Measurements from ENCODE around the gene BAZ2A.

DNA sequence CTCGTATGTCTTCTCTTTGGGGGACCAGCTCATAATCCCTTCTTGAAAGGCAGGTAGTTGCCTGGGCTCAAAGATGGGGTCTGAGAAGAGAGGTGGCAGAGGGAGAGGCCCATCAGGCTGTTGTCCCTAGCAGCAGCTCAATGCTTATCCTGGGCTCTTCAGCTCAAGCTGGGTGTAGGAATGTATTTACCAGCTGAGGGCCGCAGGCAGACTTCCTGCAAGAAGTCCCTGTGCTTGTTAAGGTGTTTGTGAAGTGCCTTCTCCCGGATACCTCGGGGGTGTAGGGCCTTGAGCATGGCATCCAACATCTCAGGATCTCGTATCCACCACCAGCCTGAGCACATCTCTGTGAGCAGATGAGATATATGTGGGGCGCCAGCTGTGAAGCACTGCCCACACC, 29.4 kb downstream of the BAZ2A start:
- TF ChIP-seq POLR2AphosphoS5 (IDR thresholded peaks at IDR 0.05) (no peak), POLR2A (IDR thresholded peaks at IDR 0.05) (no peak), EP300 (IDR thresholded peaks at IDR 0.05) (no peak)
- TF ChIP-seq, protein P1, sequence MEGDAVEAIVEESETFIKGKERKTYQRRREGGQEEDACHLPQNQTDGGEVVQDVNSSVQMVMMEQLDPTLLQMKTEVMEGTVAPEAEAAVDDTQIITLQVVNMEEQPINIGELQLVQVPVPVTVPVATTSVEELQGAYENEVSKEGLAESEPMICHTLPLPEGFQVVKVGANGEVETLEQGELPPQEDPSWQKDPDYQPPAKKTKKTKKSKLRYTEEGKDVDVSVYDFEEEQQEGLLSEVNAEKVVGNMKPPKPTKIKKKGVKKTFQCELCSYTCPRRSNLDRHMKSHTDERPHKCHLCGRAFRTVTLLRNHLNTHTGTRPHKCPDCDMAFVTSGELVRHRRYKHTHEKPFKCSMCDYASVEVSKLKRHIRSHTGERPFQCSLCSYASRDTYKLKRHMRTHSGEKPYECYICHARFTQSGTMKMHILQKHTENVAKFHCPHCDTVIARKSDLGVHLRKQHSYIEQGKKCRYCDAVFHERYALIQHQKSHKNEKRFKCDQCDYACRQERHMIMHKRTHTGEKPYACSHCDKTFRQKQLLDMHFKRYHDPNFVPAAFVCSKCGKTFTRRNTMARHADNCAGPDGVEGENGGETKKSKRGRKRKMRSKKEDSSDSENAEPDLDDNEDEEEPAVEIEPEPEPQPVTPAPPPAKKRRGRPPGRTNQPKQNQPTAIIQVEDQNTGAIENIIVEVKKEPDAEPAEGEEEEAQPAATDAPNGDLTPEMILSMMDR (IDR thresholded peaks at IDR 0.05): no peak
